Amniotic epithelial cell (primary cell): ENCODE results near the gene ABLIM2.
"Not testable (repeated sequence)": the region's sequence is repeated elsewhere in the genome, so short reads cannot be mapped to it uniquely, and the experiment has no call there.

Experiments
- DNase-seq: peaks from one replicate; pipeline ENCODE4 v3.0.0-alpha.2; 2010; ENCODE audit warnings: low read depth

The ABLIM2 gene

DNA sequence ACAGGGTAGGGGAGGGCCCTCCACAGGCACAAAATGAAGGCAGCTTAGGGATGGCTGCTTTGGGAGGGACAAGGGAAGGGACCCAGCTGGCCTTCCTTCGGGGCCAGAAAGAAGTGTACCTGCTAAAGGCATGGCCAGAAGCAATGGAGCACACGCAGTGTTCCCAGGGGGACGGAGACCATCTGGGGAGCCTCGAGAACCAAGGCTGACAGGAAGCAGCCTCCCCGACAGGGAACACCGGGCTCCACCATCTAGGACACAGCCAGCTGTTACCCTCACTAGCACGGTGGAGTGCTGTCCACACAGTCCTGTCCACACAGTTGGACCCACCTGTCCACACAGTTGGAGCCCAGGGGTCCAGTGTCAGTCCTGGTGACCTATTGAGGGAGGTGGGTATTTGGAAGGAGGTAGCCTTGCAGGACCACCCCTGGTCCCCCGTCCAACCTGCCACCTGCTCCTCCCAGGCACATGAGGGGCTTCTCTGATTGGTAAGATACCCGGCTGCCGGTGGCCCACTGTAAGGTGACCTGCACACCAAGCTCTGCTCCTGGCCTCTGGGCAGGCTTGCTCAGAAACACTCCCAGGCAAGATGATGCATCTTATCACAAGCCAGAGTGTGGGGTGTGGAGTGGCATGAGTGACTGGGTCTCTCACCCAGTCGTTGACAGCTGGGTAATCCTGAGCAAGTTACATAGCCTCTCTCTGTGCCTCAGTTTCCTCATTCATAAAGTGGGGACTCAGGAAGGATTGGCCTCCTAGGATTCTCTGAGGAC, 198.4 kb downstream of the ABLIM2 start:
- no peak for DNase-seq

- DNase-seq: no peak
These were observed 199.5 kb downstream of the ABLIM2 start for GRCh38 chr4:7959078-7959477.

DNA sequence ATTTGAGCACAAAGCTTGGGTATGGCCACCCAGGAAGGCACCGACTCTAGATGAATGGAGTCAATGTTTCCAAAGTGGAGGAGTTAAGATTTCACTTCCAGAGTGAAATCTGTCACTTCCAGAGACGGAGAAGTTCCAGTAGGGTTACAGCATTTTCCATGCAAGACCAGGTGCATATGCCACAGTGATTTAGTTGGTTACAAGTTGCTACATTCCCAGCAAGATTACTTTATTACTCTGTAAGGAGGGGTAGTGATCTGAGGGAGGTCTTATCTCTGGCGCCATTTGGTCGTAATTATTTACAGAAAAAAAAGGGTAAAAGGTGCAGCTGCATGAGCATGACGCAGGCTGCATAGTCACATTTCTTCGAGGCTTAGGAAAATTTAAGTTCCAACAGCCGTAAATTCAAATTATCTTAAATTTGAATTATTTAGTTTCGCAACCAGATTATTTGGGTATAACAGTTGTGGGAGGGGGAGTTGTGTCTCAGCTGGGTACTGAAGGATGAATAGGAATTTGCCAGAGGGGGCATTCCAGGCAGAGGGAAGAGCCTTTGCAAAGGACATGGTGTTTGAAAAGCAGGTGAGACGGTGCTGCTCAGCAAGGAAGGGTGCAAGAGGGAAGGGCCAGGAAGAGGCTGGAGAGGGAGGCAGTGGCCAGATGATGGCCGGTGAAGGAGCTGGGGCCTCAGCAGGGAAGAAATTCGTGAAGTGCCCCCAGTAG, 201.5 kb downstream of the ABLIM2 start:
- DNase-seq: no peak

DNA sequence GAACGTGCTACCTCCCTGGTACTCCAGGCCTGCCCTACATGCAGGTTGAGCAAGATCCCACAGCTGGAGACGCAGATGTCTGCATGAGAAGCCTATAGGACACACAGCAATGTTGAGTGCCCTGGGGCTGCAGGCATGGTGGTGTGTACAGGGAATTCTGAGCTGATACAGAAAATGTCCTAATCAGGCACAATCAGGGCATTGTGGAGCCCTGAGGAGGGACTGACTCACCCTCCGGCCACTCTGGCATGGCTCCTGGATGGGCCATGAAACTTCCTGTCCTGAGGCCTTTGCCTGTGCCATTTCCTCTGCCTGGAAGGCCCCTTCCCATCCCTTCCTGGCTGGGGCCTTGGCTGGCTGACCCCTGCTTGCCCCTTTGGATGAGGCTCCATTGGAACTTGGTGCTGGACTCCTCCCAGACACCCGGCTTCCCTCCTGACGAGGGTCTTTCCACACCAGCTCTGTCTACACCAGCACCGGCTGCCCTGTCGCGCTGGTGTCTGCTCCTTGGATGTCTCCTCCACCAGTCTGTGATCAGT, 202.3 kb downstream of the ABLIM2 start:
- peak; percentile 52 for DNase-seq

GRCh38 chr4:7955393-7955792, 203.2 kb downstream of the ABLIM2 start:
- DNase-seq: no peak

DNA sequence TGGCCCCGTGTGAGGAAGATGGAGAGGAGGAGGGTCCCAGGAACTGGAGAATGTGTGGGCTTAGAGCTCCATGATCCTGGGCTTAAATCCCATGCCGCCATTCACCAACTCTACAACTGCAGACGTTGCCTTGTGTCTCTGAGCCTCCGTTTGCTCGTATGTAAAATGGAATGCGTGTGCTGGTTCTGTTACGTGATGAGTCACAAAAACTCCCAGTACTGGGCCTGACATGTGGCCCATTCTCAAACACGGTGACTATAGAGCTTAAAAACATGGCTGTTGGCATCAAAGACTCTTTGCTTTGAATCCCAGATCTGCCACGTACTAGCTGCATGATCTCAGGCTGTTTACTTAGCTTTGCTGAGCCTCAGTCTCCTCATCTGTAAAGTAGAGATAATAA, 206.0 kb downstream of the ABLIM2 start:
- DNase-seq: no peak

DNA sequence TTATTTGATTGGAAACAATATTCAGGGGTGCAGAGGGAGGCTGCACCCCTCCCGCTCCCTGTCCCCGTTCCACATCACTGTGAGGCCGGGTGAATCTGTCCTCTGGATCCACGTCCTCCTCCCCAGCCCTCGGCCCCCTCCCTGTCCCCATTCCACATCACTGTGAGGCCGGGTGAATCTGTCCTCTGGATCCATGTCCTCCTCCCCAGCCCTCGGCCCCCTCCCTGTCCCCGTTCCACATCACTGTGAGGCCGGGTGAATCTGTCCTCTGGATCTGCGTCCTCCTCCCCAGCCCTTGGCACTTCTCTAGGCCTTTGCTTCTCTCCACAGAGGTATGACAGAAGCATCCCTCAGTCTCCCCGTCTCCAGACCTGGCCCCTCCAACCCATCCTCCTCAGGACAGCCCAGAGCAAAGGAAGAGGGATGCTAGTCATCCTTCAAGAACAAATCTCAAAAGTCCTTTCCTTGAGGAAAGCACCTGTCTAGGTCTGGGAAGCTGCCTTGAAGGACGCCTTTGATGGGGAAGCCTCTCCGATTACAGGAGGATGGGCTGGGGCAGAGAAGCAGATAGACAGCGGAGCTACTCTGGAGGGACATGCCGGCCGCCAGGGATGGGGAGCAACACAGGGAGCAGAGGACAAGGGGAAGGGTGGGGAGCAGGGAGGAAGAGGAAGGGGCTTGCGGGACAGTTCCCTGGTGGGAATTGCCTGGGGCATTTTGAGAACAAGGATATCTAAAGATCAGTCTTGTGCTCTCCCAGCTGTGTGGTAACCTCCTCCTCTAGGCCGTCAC, 208.1 kb downstream of the ABLIM2 start:
- DNase-seq: no peak

- no peak for DNase-seq
These were observed 208.9 kb downstream of the ABLIM2 start for GRCh38 chr4:7949759-7950158.

- DNase-seq: no peak
These were observed 210.7 kb downstream of the ABLIM2 start for GRCh38 chr4:7947927-7948326.

- peak; percentile 70 for DNase-seq
These were observed 212.8 kb downstream of the ABLIM2 start for GRCh38 chr4:7945709-7946380.

GRCh38 chr4:7944599-7945220, 213.9 kb downstream of the ABLIM2 start:
- peak; percentile 46 for DNase-seq

- DNase-seq: not testable (repeated sequence)
These were observed 214.9 kb downstream of the ABLIM2 start for GRCh38 chr4:7943688-7944087.

- DNase-seq: no peak
These were observed 215.4 kb downstream of the ABLIM2 start for GRCh38 chr4:7943211-7943610.

DNA sequence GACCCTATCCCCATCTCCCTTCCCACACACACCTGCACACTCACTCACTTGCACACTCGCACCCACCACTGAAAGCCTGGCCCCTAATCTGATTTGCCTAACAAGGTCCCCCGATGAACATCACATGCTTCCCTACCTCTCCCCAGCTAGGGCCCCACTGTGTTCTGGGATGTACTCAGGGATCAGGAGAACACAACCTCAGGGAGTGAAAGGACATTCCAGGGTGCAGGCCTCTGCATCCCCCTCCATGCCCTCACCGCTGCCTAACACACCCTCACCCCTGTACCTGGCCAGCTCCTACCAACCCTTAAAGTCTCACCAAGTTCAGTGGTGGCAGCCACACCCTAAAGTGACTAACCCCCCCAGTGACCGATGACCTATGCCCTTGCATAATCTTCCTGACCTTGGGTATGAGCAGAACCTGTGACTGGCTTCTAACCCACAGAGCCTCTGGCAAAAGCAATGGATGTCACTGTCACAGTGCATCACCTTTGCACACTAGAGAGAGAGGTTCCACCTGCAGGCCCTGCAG, 216.6 kb downstream of the ABLIM2 start:
- DNase-seq: no peak

- DNase-seq: peak; percentile 56
These were observed 217.3 kb downstream of the ABLIM2 start for GRCh38 chr4:7941111-7941964.

DNA sequence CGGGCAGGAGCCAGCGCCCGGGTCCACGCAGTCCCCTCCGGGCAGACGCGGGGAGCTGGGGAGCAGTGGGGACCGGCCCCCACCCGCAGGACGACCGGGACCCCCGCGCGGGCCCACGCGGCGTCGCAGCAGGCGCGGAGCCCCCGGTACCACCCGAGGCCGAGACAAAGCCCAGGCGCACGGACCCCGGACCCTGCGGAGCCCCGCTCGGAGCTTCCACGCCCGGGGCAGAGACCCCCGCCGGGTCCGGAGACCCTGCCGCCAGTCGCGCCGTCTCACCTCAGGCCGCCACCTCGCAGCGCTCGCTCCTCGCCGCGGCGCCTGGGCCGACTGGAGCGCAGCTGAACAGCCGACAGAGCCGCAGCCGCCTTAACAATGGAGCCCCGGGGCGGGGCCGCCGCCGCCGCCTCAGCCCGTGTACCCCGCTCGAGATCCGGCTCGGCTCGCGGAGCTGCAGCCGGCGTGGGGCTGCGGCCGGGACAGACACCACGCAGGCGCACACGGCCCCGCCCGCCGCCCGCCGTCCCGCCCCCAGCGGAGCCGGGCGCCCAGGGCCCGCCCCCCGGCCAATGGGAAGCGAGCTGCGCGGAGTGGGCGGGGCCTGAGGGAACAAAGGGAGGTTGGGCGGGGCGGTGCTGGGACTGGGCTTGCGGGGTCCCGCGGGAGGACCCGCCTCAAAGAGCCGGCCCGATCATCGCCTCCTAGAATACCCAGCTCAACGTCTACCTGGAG, 219.1 kb downstream of the ABLIM2 start, which contains the start of gene AFAP1:
Gene AFAP1 (minus strand): TSS at position 485 of the 732 bp plus-strand sequence. CDS start 67,783 bp downstream, outside the sequence.
- peak; percentile 73 for DNase-seq

GRCh38 chr4:7938609-7939376, 219.8 kb downstream of the ABLIM2 start:
- peak; percentile 32 for DNase-seq

DNA sequence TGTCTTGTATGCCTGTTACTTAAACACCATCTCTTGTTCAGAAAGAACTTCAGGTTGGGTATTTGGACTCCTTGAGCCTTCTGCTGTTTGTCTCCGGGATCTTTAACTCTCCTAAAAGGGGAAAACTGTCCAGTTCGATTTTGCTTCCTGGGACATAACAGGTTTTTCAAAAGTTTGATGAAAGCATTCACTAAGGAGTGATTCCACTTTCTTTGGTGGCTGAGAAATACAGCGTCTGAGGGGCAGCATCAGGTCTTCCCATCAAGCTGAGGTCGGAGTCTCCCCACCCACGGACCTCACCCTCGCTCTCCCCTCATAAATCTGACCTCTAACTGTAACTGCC, 220.4 kb downstream of the ABLIM2 start:
- DNase-seq: no peak

- peak; percentile 23 for DNase-seq
These were observed 221.6 kb downstream of the ABLIM2 start for GRCh38 chr4:7937006-7937405.
